Testis (tissue), 3 donors: ENCODE data around the gene FBP2. TPM values are rescaled to one million over a fixed set of nuclear protein-coding genes. Genes with fewer than 3 reads are reported as not detected.

ENCODE experiments used
- DNase-seq: peaks from one replicate; pipeline ENCODE4 v3.0.0-alpha.2; 2019
- H3K27ac ChIP-seq, 2 donors: fragments of 200-600 bp; sonication (generic); one replicate each; pipeline ENCODE4 v1.5.1; 2019
- H3K27me3 ChIP-seq: fragments of 200-600 bp; sonication (generic); one replicate; pipeline ENCODE4 v1.5.1; 2019
- H3K36me3 ChIP-seq: fragments of 200-600 bp; sonication (generic); one replicate; pipeline ENCODE4 v1.5.1; 2017; ENCODE audit warnings: low read depth; ENCODE audit errors: missing control alignments
- H3K4me1 ChIP-seq: fragments of 200-600 bp; sonication (generic); one replicate; pipeline ENCODE4 v1.5.1; 2019
- H3K4me3 ChIP-seq, 2 donors: fragments of 200-600 bp; sonication (generic); one replicate each; pipeline ENCODE4 v1.5.1; 2017 to 2019
- H3K9me3 ChIP-seq: fragments of 200-600 bp; sonication (generic); one replicate; pipeline ENCODE4 v1.5.1; 2017
- POLR2A ChIP-seq: fragments of 450-650 bp; IDR thresholded peaks from one replicate; pipeline ENCODE4 v1.6.1; 2017; ENCODE audit warnings: antibody characterized with exemption, mild to moderate bottlenecking, moderate library complexity
- WGBS, 2 donors: methylation state at CpG; one replicate each; pipeline ENCODE4 v1.1.5; 2018; 5-methylcytosine and 5-hydroxymethylcytosine counted together
- intact Hi-C: fragments of 100-400 bp; cut with DNase I; formaldehyde crosslinking; loops from one replicate; pipeline ENCODE4 v1.15.1; 2023; ENCODE audit warnings: low total_unique reads
- polyA plus RNA-seq: library from polyadenylated mRNA; stranded (reverse); fragments of 350-450 nt; fragmentation: Illumina TruSeq; extraction: RNeasy Lipid Tissue Mini Kit (QIAGEN cat#74804); gene quantifications from one replicate; pipeline ENCODE4 v1.2.3, GENCODE V29; 2014; ENCODE audit warnings: low read depth, low replicate concordance; ENCODE audit not compliant: insufficient read depth
- total RNA-seq, 2 donors: library from RNA; depleted of rRNA; stranded (reverse); fragments of >200 nt; gene quantifications; one replicate each; pipeline ENCODE4 v1.2.3, GENCODE V29; 2016
- TF ChIP-seq, protein P1 (sequence below), 3 experiments: fragments of 450-650 bp in 2 of 3; fragments of 200-600 bp in 1 of 3; sonication (generic) in 1 of 3; IDR thresholded peaks; one replicate each; pipeline ENCODE4 v1.5.1; 2016 to 2019; ENCODE audit warnings: antibody characterized with exemption in 3 of 3, mild to moderate bottlenecking in 2 of 3, moderate library complexity in 1 of 3

Gene FBP2
- total and polyA plus RNA-seq, 3 donors from 2014 or later = 0.74 to 2.5 (median 1.6) TPM

DNA sequence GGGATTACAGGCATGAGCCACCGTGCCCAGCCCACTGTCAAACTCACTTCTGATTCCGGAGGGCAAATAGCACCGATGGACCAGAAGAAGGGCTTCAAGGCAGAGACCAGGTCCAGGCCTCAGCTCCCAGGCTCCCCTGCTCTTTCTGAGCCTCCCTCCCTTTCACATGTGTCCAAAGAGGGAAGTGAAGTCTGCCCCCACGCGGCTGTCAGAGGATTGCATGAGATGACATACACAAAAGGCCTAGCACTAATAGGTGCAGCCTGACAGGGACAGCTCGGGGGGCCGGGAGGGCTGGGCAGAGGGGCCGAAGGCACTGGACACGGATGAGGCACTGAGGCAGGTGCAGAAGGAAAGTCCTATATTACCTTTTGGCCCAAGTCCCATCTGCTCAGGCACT, 29.6 kb upstream of the FBP2 start:
- intact Hi-C loops = no loop called here
- WGBS, 2 donors = 84 to 88% methylated on average over 9 of the region's 9 CpGs
- no peak overlapping the region for H3K4me3 ChIP-seq

DNA sequence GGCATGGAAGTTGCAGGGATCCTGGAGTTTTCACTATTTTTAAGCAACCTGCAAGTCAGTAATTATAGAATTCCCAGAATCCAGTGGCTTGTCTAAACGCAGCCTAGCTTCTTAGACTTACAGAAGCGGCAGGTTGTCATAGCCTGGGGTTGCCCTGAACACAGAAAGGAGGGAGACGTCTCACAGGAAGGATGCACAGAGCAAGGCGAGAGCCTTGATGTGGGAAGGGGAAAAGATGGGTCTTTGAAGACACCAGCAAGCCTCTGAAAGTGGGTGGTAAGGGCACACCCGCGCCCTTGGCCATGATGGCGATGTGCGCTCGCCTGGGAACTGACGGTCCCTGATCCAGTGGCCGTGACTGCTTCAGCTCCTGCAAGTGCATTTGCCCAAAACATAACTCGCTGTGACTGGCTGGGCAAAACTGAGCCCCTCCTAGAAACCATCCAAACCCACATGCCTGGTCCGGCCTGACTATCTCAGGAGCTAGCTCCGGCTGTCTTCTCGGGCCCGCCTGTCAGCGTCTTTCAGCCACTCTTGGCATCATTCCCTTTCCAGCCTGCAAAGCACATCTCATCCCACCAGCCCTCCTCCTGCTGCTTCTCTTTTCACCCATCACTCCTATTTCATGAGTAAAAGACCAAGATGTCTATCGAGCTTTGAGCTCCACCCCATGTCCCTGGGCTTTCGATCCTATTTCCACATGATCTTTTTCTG, 28.6 kb upstream of the FBP2 start:
- DNase-seq = no peak
- TF ChIP-seq, protein P1, sequence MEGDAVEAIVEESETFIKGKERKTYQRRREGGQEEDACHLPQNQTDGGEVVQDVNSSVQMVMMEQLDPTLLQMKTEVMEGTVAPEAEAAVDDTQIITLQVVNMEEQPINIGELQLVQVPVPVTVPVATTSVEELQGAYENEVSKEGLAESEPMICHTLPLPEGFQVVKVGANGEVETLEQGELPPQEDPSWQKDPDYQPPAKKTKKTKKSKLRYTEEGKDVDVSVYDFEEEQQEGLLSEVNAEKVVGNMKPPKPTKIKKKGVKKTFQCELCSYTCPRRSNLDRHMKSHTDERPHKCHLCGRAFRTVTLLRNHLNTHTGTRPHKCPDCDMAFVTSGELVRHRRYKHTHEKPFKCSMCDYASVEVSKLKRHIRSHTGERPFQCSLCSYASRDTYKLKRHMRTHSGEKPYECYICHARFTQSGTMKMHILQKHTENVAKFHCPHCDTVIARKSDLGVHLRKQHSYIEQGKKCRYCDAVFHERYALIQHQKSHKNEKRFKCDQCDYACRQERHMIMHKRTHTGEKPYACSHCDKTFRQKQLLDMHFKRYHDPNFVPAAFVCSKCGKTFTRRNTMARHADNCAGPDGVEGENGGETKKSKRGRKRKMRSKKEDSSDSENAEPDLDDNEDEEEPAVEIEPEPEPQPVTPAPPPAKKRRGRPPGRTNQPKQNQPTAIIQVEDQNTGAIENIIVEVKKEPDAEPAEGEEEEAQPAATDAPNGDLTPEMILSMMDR (IDR thresholded peaks at IDR 0.05) = no peak
- TF ChIP-seq POLR2A = no peak
- 84 to 88% methylated on average over 19 of the region's 19 CpGs for WGBS, 2 donors
- Histone ChIP-seq H3K4me1 (peaks cover 6% of the 10 kb centered on the region), H3K36me3 (no peaks in the 10 kb centered on the region), H3K27ac (no peak overlapping the region), H3K4me3 (no peak overlapping the region), H3K9me3 (no peaks in the 10 kb centered on the region), H3K27me3 (no peaks in the 10 kb centered on the region)
- intact Hi-C loops = no loop called here

More for the DNA sequence above, 29.6 kb upstream of the FBP2 start:
- peak; percentile 51 for DNase-seq
- H3K27ac ChIP-seq = no peak overlapping the region
- peaks cover 6% of the 10 kb centered on the region for H3K4me1 ChIP-seq
- no peak for TF ChIP-seq POLR2A
- TF ChIP-seq, protein P1 (IDR thresholded peaks at IDR 0.05) = no peak
- no peaks in the 10 kb centered on the region for H3K27me3 ChIP-seq
- no peaks in the 10 kb centered on the region for H3K36me3 ChIP-seq
- no peaks in the 10 kb centered on the region for H3K9me3 ChIP-seq

DNA sequence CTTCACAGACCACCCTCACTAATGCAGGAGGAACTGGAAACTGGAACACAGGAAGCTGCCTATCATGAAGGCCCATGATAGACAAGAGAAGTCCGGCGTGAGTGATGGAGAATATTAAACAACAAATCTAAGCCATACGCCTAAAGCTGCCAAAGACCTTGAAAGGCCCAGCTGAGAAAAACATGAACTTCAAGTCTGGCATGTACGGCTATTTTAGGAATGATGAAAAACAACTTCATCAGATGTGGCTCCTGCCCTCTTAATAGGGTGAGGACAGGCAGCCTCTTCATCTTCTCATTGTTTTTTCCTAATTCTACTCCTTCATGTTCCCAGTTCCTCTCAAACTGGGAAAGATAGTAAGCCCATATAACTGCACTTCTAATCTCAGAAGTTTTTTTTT, 25.4 kb upstream of the FBP2 start:
- Histone ChIP-seq H3K4me1 (peaks cover 6% of the 10 kb centered on the region), H3K27me3 (no peaks in the 10 kb centered on the region), H3K4me3 (no peak overlapping the region), H3K36me3 (no peaks in the 10 kb centered on the region), H3K9me3 (no peaks in the 10 kb centered on the region), H3K27ac (no peak overlapping the region)
- TF ChIP-seq POLR2A = no peak
- TF ChIP-seq, protein P1 (IDR thresholded peaks at IDR 0.05) = no peak
- 12 to 37% methylated on average over 4 of the region's 4 CpGs for WGBS, 2 donors
- intact Hi-C loops = no loop called here
- no peak for DNase-seq

DNA sequence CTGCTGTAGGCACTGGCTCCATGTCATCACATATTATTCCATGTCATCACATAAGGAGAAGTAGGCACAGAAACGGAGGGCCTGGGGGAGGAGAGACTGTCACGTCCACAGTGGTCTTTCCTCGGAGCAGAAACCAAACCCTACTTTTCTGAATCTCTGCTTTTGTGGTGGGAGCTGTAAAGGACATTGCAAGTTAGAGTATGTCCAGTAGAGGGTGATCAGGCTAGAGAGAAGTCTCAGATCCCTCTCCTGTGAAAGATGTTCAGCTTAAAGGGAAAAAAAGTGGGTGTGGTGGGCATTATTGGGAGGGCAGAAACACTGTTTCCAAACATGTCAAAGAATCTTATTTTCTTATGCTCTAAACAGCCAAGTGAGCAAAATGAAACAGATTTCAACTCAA, 19.4 kb upstream of the FBP2 start:
- intact Hi-C loops = no loop called here
- no peak for TF ChIP-seq POLR2A
- TF ChIP-seq, protein P1 (IDR thresholded peaks at IDR 0.05) = no peak
- Histone ChIP-seq H3K9me3 (no peaks in the 10 kb centered on the region), H3K36me3 (no peaks in the 10 kb centered on the region), H3K27ac (no peak overlapping the region), H3K4me3 (no peak overlapping the region), H3K4me1 (no peaks in the 10 kb centered on the region), H3K27me3 (no peaks in the 10 kb centered on the region)
- no peak for DNase-seq
- 82 to 95% methylated on average over 3 of the region's 3 CpGs for WGBS, 2 donors

DNA sequence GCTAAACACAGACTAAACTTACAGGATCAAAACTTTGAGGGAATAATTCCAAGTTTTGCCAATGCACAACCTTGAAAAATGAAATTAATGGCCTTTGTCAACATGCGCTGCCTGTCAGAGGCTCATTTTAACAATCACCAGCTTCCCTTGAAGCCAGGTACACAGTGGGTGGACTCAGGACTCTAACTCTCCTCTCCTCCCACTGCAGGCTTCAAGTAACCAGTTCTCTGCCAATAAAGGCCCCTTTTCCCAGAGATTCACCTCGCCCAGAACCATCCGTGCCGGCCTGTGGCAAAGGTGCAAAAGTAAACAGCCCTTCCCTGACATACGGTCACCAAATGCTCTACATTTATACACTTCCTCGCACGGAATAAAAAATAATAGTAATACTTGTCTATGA, 18.4 kb upstream of the FBP2 start:
- H3K4me1 ChIP-seq = no peaks in the 10 kb centered on the region
- WGBS, 2 donors = 86 to 93% methylated on average over 7 of the region's 7 CpGs
- intact Hi-C loops = no loop called here
- no peak for DNase-seq
- H3K27me3 ChIP-seq = no peaks in the 10 kb centered on the region
- no peak overlapping the region for H3K4me3 ChIP-seq
- H3K36me3 ChIP-seq = no peaks in the 10 kb centered on the region
- no peak overlapping the region for H3K27ac ChIP-seq
- TF ChIP-seq POLR2A = no peak
- TF ChIP-seq, protein P1 (IDR thresholded peaks at IDR 0.05) = no peak
- H3K9me3 ChIP-seq = no peaks in the 10 kb centered on the region
